ENCODE measurements around the gene LGALS13. TPM values are rescaled to one million over a fixed set of nuclear protein-coding genes. Genes with fewer than 3 reads are reported as not detected.
"Not testable (repeated sequence)": the region's sequence is repeated elsewhere in the genome, so short reads cannot be mapped to it uniquely, and the experiment has no call there.

Gene LGALS13
- polyA plus RNA-seq, 4 donors = not detected

- no peak overlapping the region for H3K4me3 ChIP-seq (ENCODE audit: low read depth in 1 of 3, low read length in 3 of 3)
- H3K27me3 ChIP-seq (ENCODE audit: control insufficient read depth in 3 of 3, insufficient read depth in 3 of 3, low read length in 3 of 3) = no peaks in the 10 kb centered on the region
- 18 to 30% (median 20%) methylated on average over 4 of the region's 4 CpGs for WGBS, 3 donors
- DNase-seq = peak in 1 of 2 donors; percentile 31
- H3K36me3 ChIP-seq (ENCODE audit: control insufficient read depth in 3 of 3, insufficient read depth in 2 of 3, low read depth in 1 of 3, low read length in 3 of 3) = no peaks in the 10 kb centered on the region
- H3K4me1 ChIP-seq (ENCODE audit: control insufficient read depth in 3 of 3, insufficient read depth in 2 of 3, low read depth in 1 of 3, low read length in 2 of 3) = no peaks in the 10 kb centered on the region
- H3K9me3 ChIP-seq (ENCODE audit: control insufficient read depth in 2 of 2, insufficient read depth in 1 of 2, low read depth in 1 of 2, low read length in 1 of 2) = no peaks in the 10 kb centered on the region
- no peak overlapping the region for H3K27ac ChIP-seq (ENCODE audit: low read depth in 1 of 3, low read length in 2 of 3)
- no peak for FAIRE-seq
These were observed 3.2 kb upstream of the LGALS13 start for GRCh38 chr19:39599116-39599515.

DNA sequence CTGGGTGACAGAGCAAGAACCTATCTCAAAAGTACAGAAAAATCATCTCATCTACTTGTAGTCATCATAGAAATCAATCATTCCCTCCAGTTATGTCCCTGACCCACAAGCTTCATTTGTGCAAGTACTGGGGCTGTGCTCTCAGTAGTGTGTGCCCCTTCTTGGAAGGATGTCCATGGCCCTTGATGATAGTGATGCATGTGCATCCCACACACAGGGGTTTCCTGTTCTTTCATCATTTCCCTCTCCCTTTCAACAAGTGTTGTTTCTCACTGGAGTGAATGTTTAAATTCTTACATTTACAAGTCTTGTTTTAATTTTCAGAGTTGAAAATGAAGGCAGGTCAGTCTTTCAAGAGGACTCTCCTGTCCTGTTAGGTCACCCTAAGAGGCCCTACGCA, 1.5 kb downstream of the LGALS13 start:
- FAIRE-seq = no peak
- no peak overlapping the region for H3K27ac ChIP-seq (ENCODE audit: low read depth in 1 of 3, low read length in 2 of 3)
- H3K36me3 ChIP-seq (ENCODE audit: control insufficient read depth in 3 of 3, insufficient read depth in 2 of 3, low read depth in 1 of 3, low read length in 3 of 3) = no peaks in the 10 kb centered on the region

DNA sequence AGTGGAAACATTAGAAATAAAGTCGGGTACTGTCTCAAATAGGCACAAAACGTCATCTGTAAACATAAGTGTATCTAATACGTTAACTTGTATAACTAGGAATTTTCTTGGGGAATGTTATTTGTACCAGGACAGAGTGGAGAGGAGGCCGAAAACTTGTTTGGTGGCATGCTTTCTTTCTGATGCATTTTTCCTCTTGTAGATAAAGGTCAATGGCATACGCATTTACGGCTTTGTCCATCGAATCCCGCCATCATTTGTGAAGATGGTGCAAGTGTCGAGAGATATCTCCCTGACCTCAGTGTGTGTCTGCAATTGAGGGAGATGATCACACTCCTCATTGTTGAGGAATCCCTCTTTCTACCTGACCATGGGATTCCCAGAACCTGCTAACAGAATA, 4.7 kb downstream of the LGALS13 start:
- Histone ChIP-seq H3K9me3 (ENCODE audit: control insufficient read depth in 2 of 2, insufficient read depth in 1 of 2, low read depth in 1 of 2, low read length in 1 of 2) (no peaks in the 10 kb centered on the region), H3K36me3 (ENCODE audit: control insufficient read depth in 3 of 3, insufficient read depth in 2 of 3, low read depth in 1 of 3, low read length in 3 of 3) (no peaks in the 10 kb centered on the region), H3K4me3 (ENCODE audit: low read depth in 1 of 3, low read length in 3 of 3) (no peak overlapping the region), H3K27me3 (ENCODE audit: control insufficient read depth in 3 of 3, insufficient read depth in 3 of 3, low read length in 3 of 3) (no peaks in the 10 kb centered on the region), H3K27ac (ENCODE audit: low read depth in 1 of 3, low read length in 2 of 3) (no peak overlapping the region), H3K4me1 (ENCODE audit: control insufficient read depth in 3 of 3, insufficient read depth in 2 of 3, low read depth in 1 of 3, low read length in 2 of 3) (no peaks in the 10 kb centered on the region)
- FAIRE-seq (no peak), DNase-seq (no peak)
- WGBS, 3 donors = 87 to 90% (median 89%) methylated on average over 9 of the region's 9 CpGs

More for the DNA sequence above, 1.5 kb downstream of the LGALS13 start:
- DNase-seq = no peak
- Histone ChIP-seq H3K9me3 (ENCODE audit: control insufficient read depth in 2 of 2, insufficient read depth in 1 of 2, low read depth in 1 of 2, low read length in 1 of 2) (no peaks in the 10 kb centered on the region), H3K27me3 (ENCODE audit: control insufficient read depth in 3 of 3, insufficient read depth in 3 of 3, low read length in 3 of 3) (no peaks in the 10 kb centered on the region), H3K4me3 (ENCODE audit: low read depth in 1 of 3, low read length in 3 of 3) (no peak overlapping the region), H3K4me1 (ENCODE audit: control insufficient read depth in 3 of 3, insufficient read depth in 2 of 3, low read depth in 1 of 3, low read length in 2 of 3) (no peaks in the 10 kb centered on the region)
- 79 to 91% (median 82%) methylated on average over 1 of the region's 1 CpG for WGBS, 3 donors

- FAIRE-seq (no peak), DNase-seq (no peak)
- 67 to 77% (median 68%) methylated on average over 6 of the region's 6 CpGs for WGBS, 3 donors
- no peak overlapping the region for H3K27ac ChIP-seq (ENCODE audit: low read depth in 1 of 3, low read length in 2 of 3)
- no peaks in the 10 kb centered on the region for H3K36me3 ChIP-seq (ENCODE audit: control insufficient read depth in 3 of 3, insufficient read depth in 2 of 3, low read depth in 1 of 3, low read length in 3 of 3)
- no peaks in the 10 kb centered on the region for H3K27me3 ChIP-seq (ENCODE audit: control insufficient read depth in 3 of 3, insufficient read depth in 3 of 3, low read length in 3 of 3)
- H3K9me3 ChIP-seq (ENCODE audit: control insufficient read depth in 2 of 2, insufficient read depth in 1 of 2, low read depth in 1 of 2, low read length in 1 of 2) = no peaks in the 10 kb centered on the region
- H3K4me3 ChIP-seq (ENCODE audit: low read depth in 1 of 3, low read length in 3 of 3) = no peak overlapping the region
- no peaks in the 10 kb centered on the region for H3K4me1 ChIP-seq (ENCODE audit: control insufficient read depth in 3 of 3, insufficient read depth in 2 of 3, low read depth in 1 of 3, low read length in 2 of 3)
These were observed 5.2 kb downstream of the LGALS13 start for GRCh38 chr19:39607561-39607960.

GRCh38 chr19:39613597-39613996, 11.3 kb downstream of the LGALS13 start:
- H3K4me3 ChIP-seq (ENCODE audit: low read depth in 1 of 3, low read length in 3 of 3) = no peak overlapping the region
- H3K9me3 ChIP-seq (ENCODE audit: control insufficient read depth in 2 of 2, insufficient read depth in 1 of 2, low read depth in 1 of 2, low read length in 1 of 2) = no peaks in the 10 kb centered on the region
- 42 to 64% (median 62%) methylated on average over 2 of the region's 2 CpGs for WGBS, 3 donors
- H3K4me1 ChIP-seq (ENCODE audit: control insufficient read depth in 3 of 3, insufficient read depth in 2 of 3, low read depth in 1 of 3, low read length in 2 of 3) = no peaks in the 10 kb centered on the region
- no peak overlapping the region for H3K27ac ChIP-seq (ENCODE audit: low read depth in 1 of 3, low read length in 2 of 3)
- FAIRE-seq = no peak
- no peaks in the 10 kb centered on the region for H3K36me3 ChIP-seq (ENCODE audit: control insufficient read depth in 3 of 3, insufficient read depth in 2 of 3, low read depth in 1 of 3, low read length in 3 of 3)
- peaks cover 0 to 2% (median 0%) of the 10 kb centered on the region in 3 donors for H3K27me3 ChIP-seq (ENCODE audit: control insufficient read depth in 3 of 3, insufficient read depth in 3 of 3, low read length in 3 of 3)
- DNase-seq = no peak

GRCh38 chr19:39617745-39618144, 15.4 kb downstream of the LGALS13 start:
- H3K36me3 ChIP-seq (ENCODE audit: control insufficient read depth in 3 of 3, insufficient read depth in 2 of 3, low read depth in 1 of 3, low read length in 3 of 3) = no peaks in the 10 kb centered on the region
- peaks cover 0 to 2% (median 0%) of the 10 kb centered on the region in 3 donors for H3K27me3 ChIP-seq (ENCODE audit: control insufficient read depth in 3 of 3, insufficient read depth in 3 of 3, low read length in 3 of 3)
- H3K4me1 ChIP-seq (ENCODE audit: control insufficient read depth in 3 of 3, insufficient read depth in 2 of 3, low read depth in 1 of 3, low read length in 2 of 3) = no peaks in the 10 kb centered on the region
- no peak overlapping the region for H3K27ac ChIP-seq (ENCODE audit: low read depth in 1 of 3, low read length in 2 of 3)
- no peak for DNase-seq
- no peaks in the 10 kb centered on the region for H3K9me3 ChIP-seq (ENCODE audit: control insufficient read depth in 2 of 2, insufficient read depth in 1 of 2, low read depth in 1 of 2, low read length in 1 of 2)
- WGBS, 3 donors = 38 to 65% (median 53%) methylated on average over 1 of the region's 1 CpG
- no peak overlapping the region for H3K4me3 ChIP-seq (ENCODE audit: low read depth in 1 of 3, low read length in 3 of 3)
- FAIRE-seq = no peak

DNA sequence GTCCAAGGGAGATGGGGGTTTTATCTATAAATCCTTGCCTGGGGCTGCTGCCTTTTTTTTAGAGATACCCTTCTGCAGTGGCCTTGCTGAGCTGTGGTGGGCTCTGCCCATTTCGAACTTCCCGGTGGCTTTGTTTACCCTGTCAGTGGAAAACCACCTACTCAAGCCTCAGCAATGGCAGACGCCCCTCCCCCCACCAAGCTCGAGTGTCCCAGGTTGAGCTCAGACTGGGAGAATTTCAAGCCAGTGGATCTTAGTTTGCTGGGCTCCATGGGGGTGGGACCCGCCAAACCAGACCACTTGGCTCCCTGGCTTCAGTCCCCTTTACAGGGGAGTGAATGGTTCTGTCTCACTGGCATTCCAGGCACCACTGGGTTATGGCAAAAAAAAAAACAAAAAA, 21.6 kb downstream of the LGALS13 start:
- Histone ChIP-seq H3K4me1 (ENCODE audit: control insufficient read depth in 3 of 3, insufficient read depth in 2 of 3, low read depth in 1 of 3, low read length in 2 of 3) (no peaks in the 10 kb centered on the region), H3K36me3 (ENCODE audit: control insufficient read depth in 3 of 3, insufficient read depth in 2 of 3, low read depth in 1 of 3, low read length in 3 of 3) (no peaks in the 10 kb centered on the region), H3K4me3 (ENCODE audit: low read depth in 1 of 3, low read length in 3 of 3) (no peak overlapping the region), H3K27me3 (ENCODE audit: control insufficient read depth in 3 of 3, insufficient read depth in 3 of 3, low read length in 3 of 3) (peaks cover 0 to 3% (median 0%) of the 10 kb centered on the region in 3 donors), H3K27ac (ENCODE audit: low read depth in 1 of 3, low read length in 2 of 3) (no peak overlapping the region), H3K9me3 (ENCODE audit: control insufficient read depth in 2 of 2, insufficient read depth in 1 of 2, low read depth in 1 of 2, low read length in 1 of 2) (no peaks in the 10 kb centered on the region)
- DNase-seq (no peak), FAIRE-seq (no peak)
- 17 to 26% (median 26%) methylated on average over 5 of the region's 5 CpGs for WGBS, 3 donors

GRCh38 chr19:39627631-39628030, 25.3 kb downstream of the LGALS13 start:
- H3K4me3 ChIP-seq (ENCODE audit: low read depth in 1 of 3, low read length in 3 of 3); H3K27me3 ChIP-seq (ENCODE audit: control insufficient read depth in 3 of 3, insufficient read depth in 3 of 3, low read length in 3 of 3); FAIRE-seq; H3K4me1 ChIP-seq (ENCODE audit: control insufficient read depth in 3 of 3, insufficient read depth in 2 of 3, low read depth in 1 of 3, low read length in 2 of 3); H3K27ac ChIP-seq (ENCODE audit: low read depth in 1 of 3, low read length in 2 of 3); H3K36me3 ChIP-seq (ENCODE audit: control insufficient read depth in 3 of 3, insufficient read depth in 2 of 3, low read depth in 1 of 3, low read length in 3 of 3); DNase-seq; H3K9me3 ChIP-seq (ENCODE audit: control insufficient read depth in 2 of 2, insufficient read depth in 1 of 2, low read depth in 1 of 2, low read length in 1 of 2): not testable (repeated sequence)
- 46 to 61% (median 59%) methylated on average over 2 of the region's 2 CpGs for WGBS, 3 donors

GRCh38 chr19:39631178-39631577, 28.9 kb downstream of the LGALS13 start:
- Histone ChIP-seq H3K4me3 (ENCODE audit: low read depth in 1 of 3, low read length in 3 of 3) (no peak overlapping the region), H3K27me3 (ENCODE audit: control insufficient read depth in 3 of 3, insufficient read depth in 3 of 3, low read length in 3 of 3) (no peaks in the 10 kb centered on the region), H3K4me1 (ENCODE audit: control insufficient read depth in 3 of 3, insufficient read depth in 2 of 3, low read depth in 1 of 3, low read length in 2 of 3) (no peaks in the 10 kb centered on the region), H3K27ac (ENCODE audit: low read depth in 1 of 3, low read length in 2 of 3) (no peak overlapping the region), H3K36me3 (ENCODE audit: control insufficient read depth in 3 of 3, insufficient read depth in 2 of 3, low read depth in 1 of 3, low read length in 3 of 3) (no peaks in the 10 kb centered on the region), H3K9me3 (ENCODE audit: control insufficient read depth in 2 of 2, insufficient read depth in 1 of 2, low read depth in 1 of 2, low read length in 1 of 2) (no peaks in the 10 kb centered on the region)
- DNase-seq = no peak
- WGBS, 3 donors = 61 to 70% (median 69%) methylated on average over 4 of the region's 4 CpGs
- FAIRE-seq = no peak

Measured in small intestine (tissue), 7 donors.